Endothelial cell of umbilical vein (primary cell): Measurements from ENCODE around the gene TEX22. TPM values are rescaled to one million over a fixed set of nuclear protein-coding genes. Genes with fewer than 3 reads are reported as not detected.

Experiments used
- BruUV-seq: library from RNA; stranded (reverse); fragments of 400-500 nt; replicated peaks from 2 replicates; lab custom pipeline; 2021; lab: Mats Ljungman, UMichigan
- CTCF ChIA-PET: fragments of 300-600, 350-600 bp; sonication (Branson Sonifier 250); formaldehyde crosslinking; loops from one replicate; lab custom pipeline; 2021; ENCODE audit warnings: antibody characterized with exemption, inconsistent platforms; lab: Charles Lee
- POLR2A ChIA-PET: fragments of 300-600, 350-600 bp; sonication (Branson Sonifier 250); formaldehyde crosslinking; loops from one replicate; lab custom pipeline; 2021; ENCODE audit warnings: antibody characterized with exemption, inconsistent platforms; lab: Charles Lee
- DNase-seq: peaks from one replicate; pipeline ENCODE4 v3.0.0-alpha.2; 2011; ENCODE audit warnings: low read depth, low spot score
- FAIRE-seq: peaks from 2 replicates; lab custom pipeline; 2011; peaks lifted over from hg19 to GRCh38; lab: Jason Lieb, UNC
- H2AFZ ChIP-seq: 2 replicates; pipeline ENCODE4 v1.6.0; 2012; ENCODE audit warnings: low read depth, low read length, control low read depth, inconsistent platforms
- H3K27ac ChIP-seq: 2 replicates; pipeline ENCODE4 v1.5.1; 2011; ENCODE audit warnings: low read depth, mild to moderate bottlenecking, control low read depth, low read length, moderate library complexity; ENCODE audit not compliant: insufficient read depth
- H3K27me3 ChIP-seq, 2 experiments: 2 replicates each; pipeline versions ENCODE4 v1.6.0 to v1.6.1; 2011; ENCODE audit warnings: low read length in 2 of 2, mixed read lengths in 1 of 2; ENCODE audit not compliant: control insufficient read depth in 2 of 2, insufficient read depth in 2 of 2
- H3K36me3 ChIP-seq, 2 experiments: 2 replicates in 1 of 2; 3 replicates in 1 of 2; pipeline ENCODE4 v1.5.1; 2011; ENCODE audit warnings: low read length in 2 of 2, mild to moderate bottlenecking in 1 of 2, moderate library complexity in 1 of 2; ENCODE audit not compliant: control insufficient read depth in 2 of 2, insufficient read depth in 2 of 2; ENCODE audit errors: extremely low read depth in 1 of 2
- H3K4me1 ChIP-seq: 3 replicates; pipeline ENCODE4 v1.5.1; 2011; ENCODE audit warnings: mild to moderate bottlenecking, low read length; ENCODE audit not compliant: control insufficient read depth, insufficient read depth; ENCODE audit errors: extremely low read depth
- H3K4me2 ChIP-seq: 2 replicates; pipeline ENCODE4 v1.6.1; 2011; ENCODE audit warnings: low read length, control low read depth, mixed read lengths; ENCODE audit not compliant: insufficient read depth
- H3K4me3 ChIP-seq, 3 experiments: fragments of 200-600 bp in 1 of 3; sonication (generic), shearing (Covaris generic) in 1 of 3; replicated peaks in 1 of 3; 2 replicates each; pipeline ENCODE4 v1.5.1; 2011 to 2016; ENCODE audit warnings: control low read depth in 3 of 3, low read length in 3 of 3, mild to moderate bottlenecking in 2 of 3, inconsistent platforms in 1 of 3, low read depth in 1 of 3, moderate library complexity in 1 of 3; ENCODE audit not compliant: insufficient read depth in 1 of 3
- H3K79me2 ChIP-seq: 2 replicates; pipeline ENCODE4 v1.6.0; 2012; ENCODE audit warnings: low read length, inconsistent platforms; ENCODE audit not compliant: control insufficient read depth, insufficient read depth
- H3K9ac ChIP-seq: replicated peaks from 2 replicates; pipeline ENCODE3; 2011; ENCODE audit warnings: low read length, control low read depth; ENCODE audit not compliant: insufficient read depth; ENCODE audit errors: extremely low read depth
- H3K9me1 ChIP-seq: replicated peaks from 3 replicates; pipeline ENCODE4 v1.6.0; 2011; ENCODE audit warnings: mild to moderate bottlenecking, low read length; ENCODE audit not compliant: control insufficient read depth, insufficient read depth; ENCODE audit errors: extremely low read depth
- H3K9me3 ChIP-seq: replicated peaks from 2 replicates; pipeline ENCODE4 v1.5.1; 2012; ENCODE audit warnings: low read length, inconsistent platforms; ENCODE audit not compliant: control insufficient read depth, insufficient read depth
- H4K20me1 ChIP-seq: replicated peaks from 2 replicates; pipeline ENCODE3; 2011; ENCODE audit warnings: mild to moderate bottlenecking, low read length; ENCODE audit not compliant: control insufficient read depth, insufficient read depth; ENCODE audit errors: extremely low read depth
- CTCF ChIP-seq, 2 donors: IDR thresholded peaks; 1 replicate in 1 of 2; 2 replicates in 1 of 2; pipeline ENCODE4 v1.5.1; 2011; ENCODE audit warnings: low read length in 2 of 2, mild to moderate bottlenecking in 2 of 2, moderate library complexity in 2 of 2, control low read depth in 1 of 2, inconsistent platforms in 1 of 2, low read depth in 1 of 2; ENCODE audit not compliant: insufficient read depth in 1 of 2; ENCODE audit errors: extremely low read depth in 1 of 2
- EZH2 ChIP-seq: IDR thresholded peaks from 2 replicates; pipeline ENCODE4 v1.6.1; 2012; ENCODE audit warnings: borderline replicate concordance, low read depth, mild to moderate bottlenecking, moderate library complexity, low read length, inconsistent platforms; ENCODE audit not compliant: severe bottlenecking
- FOS ChIP-seq: IDR thresholded peaks from 2 replicates; pipeline ENCODE4 v1.6.1; 2011; ENCODE audit warnings: mild to moderate bottlenecking, low read length, moderate library complexity, borderline replicate concordance; ENCODE audit not compliant: insufficient read depth
- GATA2 ChIP-seq: IDR thresholded peaks from 2 replicates; pipeline ENCODE4 v1.7.0; 2011; ENCODE audit warnings: low read depth, mild to moderate bottlenecking, moderate library complexity, mixed read lengths, low read length; ENCODE audit not compliant: insufficient read length, insufficient read depth
- JUN ChIP-seq: IDR thresholded peaks from 2 replicates; pipeline ENCODE4 v1.6.1; 2011; ENCODE audit warnings: borderline replicate concordance, low read depth; ENCODE audit not compliant: insufficient read length, insufficient read depth
- MAX ChIP-seq: IDR thresholded peaks from 2 replicates; pipeline ENCODE4 v1.6.1; 2011; ENCODE audit not compliant: insufficient read depth, insufficient read length
- MYC ChIP-seq: IDR thresholded peaks from one replicate; pipeline ENCODE4 v1.6.1; 2011; ENCODE audit warnings: mild to moderate bottlenecking, low read depth, low read length
- POLR2A ChIP-seq: IDR thresholded peaks from 2 replicates; pipeline ENCODE4 v1.6.1; 2012; ENCODE audit warnings: low read depth, mild to moderate bottlenecking, control low read depth, low read length
- POLR2AphosphoS5 ChIP-seq: IDR thresholded peaks from 2 replicates; pipeline ENCODE4 v1.6.1; 2012; ENCODE audit warnings: low read depth, mild to moderate bottlenecking, control low read depth, low read length, moderate library complexity; ENCODE audit not compliant: insufficient read depth
- dilution Hi-C: fragments of 300-500 bp; cut with MboI; formaldehyde crosslinking; loops from one replicate; pipeline ENCODE4 v1.15.0; 2019; ENCODE audit warnings: low sequenced_read_pairs; ENCODE audit not compliant: extremely low pct_ligation_motif_present
- intact Hi-C: fragments of 100-400 bp; cut with micrococcal nuclease; formaldehyde crosslinking; loops from one replicate; pipeline ENCODE4 v1.10.0; 2022
- polyA plus RNA-seq, 4 experiments: library from polyadenylated mRNA; depleted of rRNA in 3 of 4; stranded (reverse) in 3 of 4; unstranded in 1 of 4; fragments of >200 nt; gene quantifications; 2 replicates each; pipeline versions ENCODE4 v1.2.1 to v1.2.3, GENCODE V29; 2011 to 2012; ENCODE audit warnings: missing spikeins in 1 of 4
- total RNA-seq: library from RNA; stranded (reverse); gene quantifications from 2 replicates; pipeline ENCODE4 v1.2.3, GENCODE V29; 2021

Gene TEX22
- total and polyA plus RNA-seq, 2 donors (not counting 3 experiments of a cell fraction or from before 2014, with no cell fraction given) = 0.06 to 1.1 TPM

- no peak for FAIRE-seq
- dilution Hi-C loops = no loop called here
Measured at GRCh38 chr14:105368910-105369652, 29.3 kb upstream of the TEX22 start.

More at GRCh38 chr14:105368910-105369652, 29.3 kb upstream of the TEX22 start:
- H3K9me1 ChIP-seq = no peaks in the 10 kb centered on the region
- no peaks in the 10 kb centered on the region for H3K27me3 ChIP-seq
- no peak overlapping the region for H2AFZ ChIP-seq
- H3K27ac ChIP-seq = no peak overlapping the region
- no peak for DNase-seq
- POLR2A ChIA-PET = no interaction called here
- H3K4me1 ChIP-seq = no peaks in the 10 kb centered on the region
- H3K4me2 ChIP-seq = no peak overlapping the region
- no TSS peak for BruUV-seq
- no peak overlapping the region for H3K4me3 ChIP-seq
- no peaks in the 10 kb centered on the region for H4K20me1 ChIP-seq
- no peak for TF ChIP-seq EZH2
- TF ChIP-seq MAX = no peak
- no peak for TF ChIP-seq CTCF (IDR thresholded peaks at IDR 0.05; ENCODE audit: extremely low read depth in 1 of 2, insufficient read depth in 1 of 2, low read depth in 1 of 2, low read length in 2 of 2)
- TF ChIP-seq MYC = no peak
- no peak for TF ChIP-seq POLR2AphosphoS5
- TF ChIP-seq JUN = no peak
- TF ChIP-seq POLR2A = no peak
- no peak for TF ChIP-seq FOS
- TF ChIP-seq GATA2 = no peak
- H3K9me3 ChIP-seq = no peaks in the 10 kb centered on the region
- H3K79me2 ChIP-seq = no peaks in the 10 kb centered on the region
- CTCF ChIA-PET = interaction anchor here (0.6 to 6.3 kb wide), 4 partner anchors 23 to 164 kb away, joined by 3 to 239 read pairs (median 11); partner anchors contain the start of gene TEDC1
- intact Hi-C loops = no loop called here
- peaks cover 0 to 4% of the 10 kb centered on the region in 2 experiments for H3K36me3 ChIP-seq
- no peak overlapping the region for H3K9ac ChIP-seq
